Measurements from ENCODE around the gene PRDM16.

PRDM16 gene

DNA sequence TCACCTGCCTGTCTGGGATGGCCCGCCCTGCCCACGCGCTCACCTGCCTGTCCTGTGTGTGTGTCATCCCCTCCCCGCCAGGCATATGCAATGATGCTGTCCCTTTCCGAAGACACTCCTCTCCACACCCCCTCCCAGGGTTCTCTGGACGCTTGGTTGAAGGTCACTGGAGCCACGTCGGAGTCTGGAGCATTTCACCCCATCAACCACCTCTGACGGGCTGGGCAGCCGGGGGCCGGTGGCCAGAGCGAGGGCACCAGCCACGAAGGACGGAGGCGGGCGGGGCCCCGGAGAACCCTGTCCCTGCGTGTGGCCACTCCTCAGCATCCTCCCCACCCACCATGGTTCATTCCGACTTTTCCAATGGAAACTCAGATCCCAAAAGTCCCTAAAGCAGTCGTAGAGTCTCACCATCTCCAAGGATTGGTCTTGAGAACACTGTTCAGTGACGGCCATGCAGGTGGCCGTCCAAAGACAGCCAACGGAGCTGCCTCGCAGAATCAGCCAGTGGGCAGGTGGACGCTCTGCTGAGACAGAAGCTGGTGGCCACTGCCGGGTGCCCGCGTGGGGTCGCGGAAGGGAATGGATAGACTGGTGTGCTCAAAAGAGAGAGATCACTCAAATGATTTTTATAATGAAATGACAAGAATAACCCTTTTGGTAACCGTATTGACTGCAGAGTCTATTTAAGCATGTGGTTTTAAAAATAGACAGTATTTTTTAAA lies 364.8 kb downstream of the PRDM16 start:
- H3K4me3 ChIP-seq (ENCODE audit: low read depth, low read length): no peak overlapping the region
- TF ChIP-seq, protein P1, sequence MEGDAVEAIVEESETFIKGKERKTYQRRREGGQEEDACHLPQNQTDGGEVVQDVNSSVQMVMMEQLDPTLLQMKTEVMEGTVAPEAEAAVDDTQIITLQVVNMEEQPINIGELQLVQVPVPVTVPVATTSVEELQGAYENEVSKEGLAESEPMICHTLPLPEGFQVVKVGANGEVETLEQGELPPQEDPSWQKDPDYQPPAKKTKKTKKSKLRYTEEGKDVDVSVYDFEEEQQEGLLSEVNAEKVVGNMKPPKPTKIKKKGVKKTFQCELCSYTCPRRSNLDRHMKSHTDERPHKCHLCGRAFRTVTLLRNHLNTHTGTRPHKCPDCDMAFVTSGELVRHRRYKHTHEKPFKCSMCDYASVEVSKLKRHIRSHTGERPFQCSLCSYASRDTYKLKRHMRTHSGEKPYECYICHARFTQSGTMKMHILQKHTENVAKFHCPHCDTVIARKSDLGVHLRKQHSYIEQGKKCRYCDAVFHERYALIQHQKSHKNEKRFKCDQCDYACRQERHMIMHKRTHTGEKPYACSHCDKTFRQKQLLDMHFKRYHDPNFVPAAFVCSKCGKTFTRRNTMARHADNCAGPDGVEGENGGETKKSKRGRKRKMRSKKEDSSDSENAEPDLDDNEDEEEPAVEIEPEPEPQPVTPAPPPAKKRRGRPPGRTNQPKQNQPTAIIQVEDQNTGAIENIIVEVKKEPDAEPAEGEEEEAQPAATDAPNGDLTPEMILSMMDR (conservative IDR thresholded peaks at IDR 0.05; ENCODE audit: low read depth, low read length): no peak
- no peak for DNase-seq (ENCODE audit: low read depth)

DNA sequence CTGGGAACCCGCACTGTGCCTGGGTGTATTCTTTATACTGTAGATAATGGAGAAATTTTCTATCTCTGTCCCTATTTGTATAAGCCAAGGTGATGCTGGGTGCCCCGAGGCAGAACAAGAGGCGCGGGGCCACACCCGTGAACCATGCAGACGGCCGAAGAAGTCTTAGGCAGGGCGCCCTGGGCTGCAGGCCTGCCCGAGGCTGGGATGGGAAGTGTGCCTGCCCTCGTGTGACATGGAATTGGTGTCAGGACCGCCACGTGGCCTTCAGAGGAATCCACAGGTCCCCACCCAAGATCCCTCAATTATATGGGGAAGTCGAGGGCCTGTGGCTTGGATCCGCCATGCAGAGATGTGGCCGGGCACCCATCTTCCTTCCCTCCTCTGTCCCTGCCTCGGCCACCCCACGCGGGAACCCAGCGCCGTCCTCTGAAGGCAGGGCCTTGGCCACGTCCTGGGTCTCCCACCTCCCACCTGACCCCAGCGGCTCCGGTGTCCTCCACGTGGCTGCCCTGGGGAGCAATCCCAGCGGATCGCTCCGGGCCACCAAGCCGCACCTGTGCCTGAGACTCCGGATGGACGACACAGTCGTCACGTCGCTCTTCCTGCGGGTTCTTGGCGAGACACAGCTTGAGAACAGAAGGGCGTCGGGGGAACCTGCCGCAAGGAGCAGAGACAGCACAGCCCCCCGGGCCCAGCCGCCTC lies 365.6 kb downstream of the PRDM16 start:
- no peak overlapping the region for H3K4me3 ChIP-seq (ENCODE audit: low read depth, low read length)
- no peak for DNase-seq (ENCODE audit: low read depth)
- TF ChIP-seq, protein P1 (conservative IDR thresholded peaks at IDR 0.05; ENCODE audit: low read depth, low read length): no peak

DNA sequence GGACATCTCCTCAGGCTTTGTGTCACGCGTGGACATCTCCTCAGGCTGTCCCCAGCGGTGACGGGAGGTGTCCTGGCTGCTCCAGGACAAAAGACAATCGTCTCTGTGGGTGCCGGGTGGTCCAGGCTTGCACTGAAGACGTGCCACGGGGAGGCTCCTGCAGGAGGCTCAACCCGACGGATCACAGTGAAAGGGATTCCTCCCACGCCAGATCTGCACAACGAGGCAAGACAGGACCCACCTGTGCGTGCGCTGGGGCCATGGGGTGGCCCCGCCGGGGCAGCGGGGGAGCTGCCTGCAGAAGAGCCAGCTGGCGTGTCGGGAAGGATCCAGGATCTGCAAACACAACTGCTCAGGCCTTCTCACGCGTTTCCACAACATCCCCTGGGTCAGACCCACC lies 366.7 kb downstream of the PRDM16 start:
- H3K4me3 ChIP-seq (ENCODE audit: low read depth, low read length): no peak overlapping the region
- no peak for DNase-seq (ENCODE audit: low read depth)
- TF ChIP-seq, protein P1 (conservative IDR thresholded peaks at IDR 0.05; ENCODE audit: low read depth, low read length): no peak

DNA sequence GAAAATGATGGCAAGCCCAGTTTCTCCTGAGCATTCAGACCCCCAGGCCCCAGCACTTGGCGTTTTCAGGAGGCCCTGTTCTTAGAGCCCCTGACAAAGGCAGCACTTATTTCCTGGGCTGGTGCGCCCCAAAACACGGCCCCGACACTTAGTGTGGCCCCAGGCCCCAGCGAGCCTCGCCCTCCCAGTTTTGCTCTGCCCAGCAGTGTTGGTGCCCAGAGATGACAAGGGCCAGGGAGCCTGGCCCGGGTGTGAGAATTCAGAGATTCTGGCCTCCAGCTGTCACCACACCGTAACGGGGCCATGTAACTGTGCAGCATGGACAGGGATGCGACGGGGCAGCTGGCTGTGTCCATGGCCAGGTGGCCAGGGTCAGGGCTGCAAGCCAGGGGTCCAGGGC lies 367.4 kb downstream of the PRDM16 start:
- TF ChIP-seq, protein P1 (conservative IDR thresholded peaks at IDR 0.05; ENCODE audit: low read depth, low read length): no peak
- no peak for DNase-seq (ENCODE audit: low read depth)
- no peak overlapping the region for H3K4me3 ChIP-seq (ENCODE audit: low read depth, low read length)

DNA sequence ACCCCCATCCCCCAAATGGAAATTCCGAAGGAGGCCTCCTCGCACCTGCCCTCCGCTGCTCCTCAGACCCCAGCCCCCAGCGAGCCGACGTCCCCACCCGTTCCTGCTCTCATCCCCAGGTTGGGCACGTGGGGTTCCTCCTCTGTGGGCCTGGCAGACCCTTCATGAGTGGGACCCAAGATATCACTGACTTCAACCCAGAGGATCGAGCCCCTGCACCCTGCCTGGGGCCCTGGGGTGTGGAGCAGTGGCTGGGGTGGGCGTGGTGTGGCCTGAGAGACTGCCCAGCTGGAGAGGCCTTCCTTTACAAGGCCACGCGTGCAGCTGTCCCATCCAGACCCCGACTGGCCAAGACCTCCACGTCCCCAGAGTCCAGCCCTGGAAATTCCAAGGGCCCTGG lies 367.9 kb downstream of the PRDM16 start:
- no peak overlapping the region for H3K4me3 ChIP-seq (ENCODE audit: low read depth, low read length)
- DNase-seq (ENCODE audit: low read depth): no peak
- TF ChIP-seq, protein P1 (conservative IDR thresholded peaks at IDR 0.05; ENCODE audit: low read depth, low read length): no peak

DNA sequence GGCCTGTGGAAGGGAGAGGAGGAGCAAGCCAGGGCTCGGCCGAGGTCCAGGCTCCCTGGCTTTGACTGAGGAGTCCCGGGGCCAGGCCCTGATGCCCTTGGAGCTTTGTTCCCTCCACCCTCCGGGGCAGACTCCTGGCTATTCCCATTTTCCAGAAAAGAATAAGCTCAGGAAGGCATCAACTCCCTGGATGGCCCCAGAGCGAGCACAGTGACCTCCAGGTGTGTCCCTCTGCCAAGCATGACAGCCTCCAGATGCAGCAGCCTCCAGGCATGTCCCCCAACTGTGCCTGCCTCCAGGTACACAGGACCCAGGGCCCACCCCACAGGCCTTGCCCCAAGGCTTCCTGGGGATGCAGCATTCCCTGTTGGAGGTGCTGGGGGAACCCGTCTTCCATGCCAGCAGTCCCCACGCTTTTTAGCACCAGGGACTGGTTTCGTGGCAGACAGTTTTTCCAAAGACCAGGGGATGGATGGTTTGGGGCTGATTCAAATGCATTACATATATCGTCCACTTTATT lies 369.7 kb downstream of the PRDM16 start:
- H3K4me3 ChIP-seq (ENCODE audit: low read depth, low read length): no peak overlapping the region
- no peak for DNase-seq (ENCODE audit: low read depth)
- TF ChIP-seq, protein P1 (conservative IDR thresholded peaks at IDR 0.05; ENCODE audit: low read depth, low read length): no peak

Data from choroid plexus epithelial cell (primary cell).